ENCODE results near the gene RC3H2. TPM values are rescaled to one million over a fixed set of nuclear protein-coding genes. Genes with fewer than 3 reads are reported as not detected.

The RC3H2 gene
- total and polyA plus RNA-seq, 2 of the 13 experiments (the other 11 are each of a cell fraction or from before 2014, with no cell fraction given): 21.0 to 36.4 TPM

GRCh38 chr9:122812736-122813135, 92.4 kb downstream of the RC3H2 start:
- FAIRE-seq (no peak), DNase-seq (ENCODE audit: low spot score) (no peak), ATAC-seq (no peak)
- no peaks in the 10 kb centered on the region for H3K9me3 ChIP-seq (ENCODE audit: low read length)
- no peak overlapping the region for H3K4me2 ChIP-seq (ENCODE audit: low read depth, low read length)
- POLR2A ChIA-PET: no interaction called here
- H3K9ac ChIP-seq (ENCODE audit: insufficient read depth, low read depth, low read length): no peak overlapping the region
- H3K79me2 ChIP-seq (ENCODE audit: insufficient read depth, low read length): no peaks in the 10 kb centered on the region
- H2AFZ ChIP-seq (ENCODE audit: low read length): no peak overlapping the region
- intact Hi-C loops (cut with micrococcal nuclease; ENCODE audit: unreplicated experiment) (loop anchor here (5.0 kb wide), 1 partner anchor 715 kb away; no protein-coding TSS in a partner anchor), in situ Hi-C loops (cut with HindIII; ENCODE audit: extremely low pct_ligation_motif_present, low pct_unique_long_range_greater_than_20kb) (loop anchor here (5.0 to 25.0 kb wide), 3 partner anchors 345 to 708 kb away; partner anchors contain the start of gene PTGS1)
- H3K27me3 ChIP-seq (ENCODE audit: control insufficient read depth in 1 of 2, insufficient read depth in 2 of 2, low read length in 2 of 2): no peaks in the 10 kb centered on the region
- peaks cover 27% of the 10 kb centered on the region for H3K4me1 ChIP-seq (ENCODE audit: insufficient read depth, low read length)
- CTCF ChIA-PET (ENCODE audit: low intra/inter-chr PET ratio, low total read pairs): no interaction called here
- no TSS peak for BruUV-seq (replicated peaks)
- 46% methylated on average over 4 of the region's 4 CpGs for WGBS (ENCODE audit: low lambda C conversion rate)
- peaks cover 0 to 3% of the 10 kb centered on the region in 2 experiments; a peak in 1 of 5 replicates for H3K36me3 ChIP-seq (replicated peaks in 1 of 2; ENCODE audit: control insufficient read depth in 1 of 2, insufficient read depth in 2 of 2, low read length in 2 of 2)
- no peak overlapping the region for H3K27ac ChIP-seq (ENCODE audit: extremely low read length, insufficient read depth, low read length)
- no peaks in the 10 kb centered on the region for H4K20me1 ChIP-seq (ENCODE audit: insufficient read depth, low read length)
- no peak overlapping the region for H3K4me3 ChIP-seq (replicated peaks in 1 of 3; ENCODE audit: insufficient read depth in 1 of 3, low read depth in 2 of 3, low read length in 3 of 3)
- no peak for TF ChIP-seq ZNF616 (CRISPR knock-in tag; IDR thresholded peaks at IDR 0.05; ENCODE audit: low read depth)
- no peak for TF ChIP-seq ZBTB1 (CRISPR knock-in tag; IDR thresholded peaks at IDR 0.05; ENCODE audit: borderline replicate concordance)
- TF ChIP-seq ZNF180 (CRISPR knock-in tag; IDR thresholded peaks at IDR 0.05; ENCODE audit: borderline replicate concordance, low read depth): no peak
- TF ChIP-seq PRPF4 (IDR thresholded peaks at IDR 0.05; ENCODE audit: low read depth, low read length, poor library complexity, severe bottlenecking): no peak
- no peak for TF ChIP-seq ZNF646 (CRISPR knock-in tag; IDR thresholded peaks at IDR 0.05)
- TF ChIP-seq NFE2L1 (CRISPR knock-in tag; IDR thresholded peaks at IDR 0.05; ENCODE audit: borderline replicate concordance): no peak
- TF ChIP-seq MATR3 (CRISPR knock-in tag; IDR thresholded peaks at IDR 0.05): no peak
- TF ChIP-seq FOXP1 (IDR thresholded peaks at IDR 0.05): no peak
- no peak for TF ChIP-seq FOXP1 (CRISPR knock-in tag; IDR thresholded peaks at IDR 0.05)
